GM12878 (cell line): ENCODE data around the gene TDRD12. TPM values are rescaled to one million over a fixed set of nuclear protein-coding genes. Genes with fewer than 3 reads are reported as not detected.

Experiments used
- BHLHE40 ChIP-seq, 2 experiments: fragments of 450-650 bp in 1 of 2; IDR thresholded peaks; 2 replicates each; pipeline ENCODE4 v1.6.1; 2011 to 2017; ENCODE audit warnings: low read depth in 2 of 2, borderline replicate concordance in 1 of 2, improper control_type of control experiment in 1 of 2, low read length in 1 of 2, mild to moderate bottlenecking in 1 of 2
- IKZF2 ChIP-seq, 2 experiments: fragments of 450-650 bp; IDR thresholded peaks; 2 replicates each; pipeline ENCODE4 v1.6.1; 2017; ENCODE audit warnings: mild to moderate bottlenecking in 2 of 2, moderate library complexity in 2 of 2
- JUNB ChIP-seq: IDR thresholded peaks from 2 replicates; pipeline ENCODE4 v1.6.1; 2016; ENCODE audit warnings: antibody characterized with exemption, mild to moderate bottlenecking
- NBN ChIP-seq: fragments of 450-650 bp; IDR thresholded peaks from 2 replicates; pipeline ENCODE4 v1.6.1; 2016
- NFYB ChIP-seq: IDR thresholded peaks from 2 replicates; pipeline ENCODE4 v1.6.1; 2011; ENCODE audit warnings: low read depth, mild to moderate bottlenecking, low read length, improper control_type of control experiment, moderate library complexity; ENCODE audit not compliant: insufficient read depth
- NRF1 ChIP-seq: conservative IDR thresholded peaks from 2 replicates; pipeline ENCODE4 v1.6.1; 2011; ENCODE audit warnings: mild to moderate bottlenecking, low read depth, low read length, improper control_type of control experiment
- SIN3A ChIP-seq: IDR thresholded peaks from 2 replicates; pipeline ENCODE4 v1.6.1; 2012; ENCODE audit warnings: low read depth, low read length, improper control_type of control experiment
- SMAD1 ChIP-seq: fragments of 450-650 bp; IDR thresholded peaks from 2 replicates; pipeline ENCODE4 v1.6.1; 2018; ENCODE audit warnings: mild to moderate bottlenecking, low read depth; ENCODE audit not compliant: partially characterized antibody
- SMC3 ChIP-seq: IDR thresholded peaks from 2 replicates; pipeline ENCODE4 v1.6.1; 2011; ENCODE audit warnings: low read length, improper control_type of control experiment, borderline replicate concordance
- USF2 ChIP-seq: IDR thresholded peaks from 2 replicates; pipeline ENCODE4 v1.6.1; 2011; ENCODE audit warnings: low read depth, low read length, improper control_type of control experiment, borderline replicate concordance
- ZNF384 ChIP-seq: IDR thresholded peaks from 2 replicates; pipeline ENCODE4 v1.6.1; 2012; ENCODE audit warnings: low read depth, mild to moderate bottlenecking, low read length, improper control_type of control experiment, borderline replicate concordance
- ZNF592 ChIP-seq: fragments of 450-650 bp; IDR thresholded peaks from 2 replicates; pipeline ENCODE4 v1.6.1; 2017; ENCODE audit warnings: mild to moderate bottlenecking, moderate library complexity
- polyA plus RNA-seq, 11 experiments: library from polyadenylated mRNA; depleted of rRNA in 4 of 11; unstranded in 6 of 11; stranded (reverse) in 5 of 11; fragments of >200 nt; fragmentation: Nextera tagmentation in 4 of 11; fragmentation: Illumina TruSeq in 1 of 11; extraction: Ambion mirVana in 4 of 11; extraction: Trizol in 1 of 11; gene quantifications; 1 replicate in 1 of 11; 2 replicates in 10 of 11; pipeline versions ENCODE4 v1.2.1 to v1.2.3, GENCODE V29; 2011 to 2016; ENCODE audit warnings: inconsistent platforms in 2 of 11, missing spikeins in 2 of 11, low read depth in 1 of 11
- total RNA-seq, 4 experiments: library from RNA; depleted of rRNA in 3 of 4; stranded (reverse); fragments of >200 nt in 3 of 4; fragmentation: Illumina TruSeq in 1 of 4; extraction: Trizol in 1 of 4; gene quantifications; 2 replicates each; pipeline versions ENCODE4 v1.2.1 to v1.2.3, GENCODE V29; 2013 to 2021
- TF ChIP-seq, protein P1 (sequence below): fragments of 150-350 bp; IDR thresholded peaks from 2 replicates; pipeline ENCODE4 v1.6.1; 2016; ENCODE audit warnings: low read depth, low read length
- TF ChIP-seq, protein P2 (sequence below): fragments of 450-650 bp; IDR thresholded peaks from 2 replicates; pipeline ENCODE4 v1.6.1; 2018; ENCODE audit warnings: borderline replicate concordance, mild to moderate bottlenecking; ENCODE audit not compliant: partially characterized antibody
- TF ChIP-seq, protein P3 (sequence below): IDR thresholded peaks from 2 replicates; pipeline ENCODE4 v1.6.1; 2011; ENCODE audit warnings: borderline replicate concordance, low read depth, mild to moderate bottlenecking, moderate library complexity, mixed read lengths, low read length; ENCODE audit not compliant: insufficient read depth; ENCODE audit errors: extremely low read length

TDRD12 gene
- total and polyA plus RNA-seq, 10 of the 15 experiments (the other 5 are each of a cell fraction or from before 2014, with no cell fraction given), result 0.08 to 0.15 TPM; not detected in 8

DNA sequence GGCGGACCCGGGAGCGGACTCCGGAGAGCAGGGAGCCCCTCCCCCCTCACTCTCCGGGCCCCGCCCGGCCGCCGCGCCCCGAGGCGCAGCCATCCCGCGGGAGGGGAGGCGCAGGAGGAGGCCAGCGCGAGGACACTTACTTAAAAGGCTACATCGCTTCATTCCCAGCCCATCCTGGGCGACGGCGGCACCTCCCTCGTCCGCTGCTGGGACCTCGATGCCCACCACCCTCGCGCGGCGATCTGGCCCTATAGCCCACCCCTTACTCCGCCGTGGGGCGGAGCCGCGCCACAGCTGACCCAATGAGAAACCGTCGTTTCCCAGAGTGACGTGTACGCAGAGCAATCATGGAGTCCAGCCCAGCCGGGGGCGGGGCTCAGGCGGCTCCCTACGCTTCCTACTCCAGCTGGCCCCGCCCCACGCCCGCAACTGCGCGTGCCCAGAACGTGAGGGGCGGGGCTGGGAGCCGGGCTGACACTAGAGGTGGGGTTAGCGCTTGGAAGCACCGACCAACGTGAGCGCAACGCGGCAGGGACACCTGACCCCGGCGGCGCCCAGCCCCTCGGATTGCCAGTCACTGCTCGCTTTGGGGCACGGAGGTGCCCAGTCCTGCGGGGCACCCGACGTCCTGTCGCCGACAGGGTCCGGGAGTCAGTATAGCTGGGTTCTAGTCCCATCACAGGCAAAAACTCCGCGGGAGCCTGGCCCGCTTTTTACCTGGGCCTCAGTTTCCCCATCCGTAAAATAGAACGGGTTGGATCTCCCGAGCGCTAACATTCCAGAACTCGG lies 44.4 kb upstream of the TDRD12 start, which contains the start of gene ANKRD27 (continued):
- TF ChIP-seq ZNF592 (no peak), BHLHE40 (IDR thresholded peaks at IDR 0.05; ENCODE audit: borderline replicate concordance in 1 of 2, low read depth in 2 of 2, low read length in 1 of 2) (peak; percentile 86 to 94), ZNF384 (no peak), NFYB (peak; percentile 94), SIN3A (0 out of 2 replicates have a peak, but pooled peaks have one; percentile 35), IKZF2 (IDR thresholded peaks at IDR 0.05) (no peak), NBN (peak; percentile 26; the same call in 1 of the 2 replicates), JUNB (no peak), SMAD1 (no peak), USF2 (no peak; the same call in 1 of the 2 replicates), NRF1 (0 out of 2 replicates have a peak, but pooled peaks have one; percentile 25), SMC3 (no peak)
- TF ChIP-seq, protein P1, sequence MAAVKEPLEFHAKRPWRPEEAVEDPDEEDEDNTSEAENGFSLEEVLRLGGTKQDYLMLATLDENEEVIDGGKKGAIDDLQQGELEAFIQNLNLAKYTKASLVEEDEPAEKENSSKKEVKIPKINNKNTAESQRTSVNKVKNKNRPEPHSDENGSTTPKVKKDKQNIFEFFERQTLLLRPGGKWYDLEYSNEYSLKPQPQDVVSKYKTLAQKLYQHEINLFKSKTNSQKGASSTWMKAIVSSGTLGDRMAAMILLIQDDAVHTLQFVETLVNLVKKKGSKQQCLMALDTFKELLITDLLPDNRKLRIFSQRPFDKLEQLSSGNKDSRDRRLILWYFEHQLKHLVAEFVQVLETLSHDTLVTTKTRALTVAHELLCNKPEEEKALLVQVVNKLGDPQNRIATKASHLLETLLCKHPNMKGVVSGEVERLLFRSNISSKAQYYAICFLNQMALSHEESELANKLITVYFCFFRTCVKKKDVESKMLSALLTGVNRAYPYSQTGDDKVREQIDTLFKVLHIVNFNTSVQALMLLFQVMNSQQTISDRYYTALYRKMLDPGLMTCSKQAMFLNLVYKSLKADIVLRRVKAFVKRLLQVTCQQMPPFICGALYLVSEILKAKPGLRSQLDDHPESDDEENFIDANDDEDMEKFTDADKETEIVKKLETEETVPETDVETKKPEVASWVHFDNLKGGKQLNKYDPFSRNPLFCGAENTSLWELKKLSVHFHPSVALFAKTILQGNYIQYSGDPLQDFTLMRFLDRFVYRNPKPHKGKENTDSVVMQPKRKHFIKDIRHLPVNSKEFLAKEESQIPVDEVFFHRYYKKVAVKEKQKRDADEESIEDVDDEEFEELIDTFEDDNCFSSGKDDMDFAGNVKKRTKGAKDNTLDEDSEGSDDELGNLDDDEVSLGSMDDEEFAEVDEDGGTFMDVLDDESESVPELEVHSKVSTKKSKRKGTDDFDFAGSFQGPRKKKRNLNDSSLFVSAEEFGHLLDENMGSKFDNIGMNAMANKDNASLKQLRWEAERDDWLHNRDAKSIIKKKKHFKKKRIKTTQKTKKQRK, result peak; percentile 51
- TF ChIP-seq, protein P2, sequence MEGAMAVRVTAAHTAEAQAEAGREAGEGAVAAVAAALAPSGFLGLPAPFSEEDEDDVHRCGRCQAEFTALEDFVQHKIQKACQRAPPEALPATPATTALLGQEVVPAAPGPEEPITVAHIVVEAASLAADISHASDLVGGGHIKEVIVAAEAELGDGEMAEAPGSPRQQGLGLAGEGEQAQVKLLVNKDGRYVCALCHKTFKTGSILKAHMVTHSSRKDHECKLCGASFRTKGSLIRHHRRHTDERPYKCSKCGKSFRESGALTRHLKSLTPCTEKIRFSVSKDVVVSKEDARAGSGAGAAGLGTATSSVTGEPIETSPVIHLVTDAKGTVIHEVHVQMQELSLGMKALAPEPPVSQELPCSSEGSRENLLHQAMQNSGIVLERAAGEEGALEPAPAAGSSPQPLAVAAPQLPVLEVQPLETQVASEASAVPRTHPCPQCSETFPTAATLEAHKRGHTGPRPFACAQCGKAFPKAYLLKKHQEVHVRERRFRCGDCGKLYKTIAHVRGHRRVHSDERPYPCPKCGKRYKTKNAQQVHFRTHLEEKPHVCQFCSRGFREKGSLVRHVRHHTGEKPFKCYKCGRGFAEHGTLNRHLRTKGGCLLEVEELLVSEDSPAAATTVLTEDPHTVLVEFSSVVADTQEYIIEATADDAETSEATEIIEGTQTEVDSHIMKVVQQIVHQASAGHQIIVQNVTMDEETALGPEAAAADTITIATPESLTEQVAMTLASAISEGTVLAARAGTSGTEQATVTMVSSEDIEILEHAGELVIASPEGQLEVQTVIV, result peak; percentile 35
- TF ChIP-seq, protein P3, sequence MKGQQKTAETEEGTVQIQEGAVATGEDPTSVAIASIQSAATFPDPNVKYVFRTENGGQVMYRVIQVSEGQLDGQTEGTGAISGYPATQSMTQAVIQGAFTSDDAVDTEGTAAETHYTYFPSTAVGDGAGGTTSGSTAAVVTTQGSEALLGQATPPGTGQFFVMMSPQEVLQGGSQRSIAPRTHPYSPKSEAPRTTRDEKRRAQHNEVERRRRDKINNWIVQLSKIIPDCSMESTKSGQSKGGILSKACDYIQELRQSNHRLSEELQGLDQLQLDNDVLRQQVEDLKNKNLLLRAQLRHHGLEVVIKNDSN, result peak; percentile 43
